Measurements from ENCODE around the gene LPAR1.

The LPAR1 gene

GRCh38 chr9:110947491-110948044 lies 90.7 kb downstream of the LPAR1 start (continued):
- no peak for TF ChIP-seq ZNF560 (tag by site-specific recombination; IDR thresholded peaks at IDR 0.05; ENCODE audit: borderline replicate concordance)

DNA sequence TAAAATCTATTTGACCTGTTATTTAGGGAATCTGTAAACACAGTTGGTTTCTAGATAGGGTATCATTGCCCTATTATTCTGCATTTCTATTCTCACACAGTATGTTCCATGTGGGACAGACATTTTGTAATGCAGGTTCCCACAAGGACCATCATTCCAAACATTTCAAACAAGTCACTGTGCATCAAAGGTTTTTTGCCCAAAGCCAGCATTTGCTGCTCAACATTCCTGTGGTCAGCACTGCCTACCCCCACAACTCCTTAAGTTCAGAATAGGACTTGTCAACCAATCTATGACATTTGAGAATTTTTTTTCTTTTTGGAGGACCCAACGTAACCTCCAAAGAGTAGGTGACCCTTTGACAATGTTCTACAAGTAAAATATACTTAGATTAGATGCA lies 95.7 kb downstream of the LPAR1 start:
- Histone ChIP-seq H3K27ac (ENCODE audit: extremely low read depth, low read depth, low read length) (no peak overlapping the region), H3K4me3 (ENCODE audit: low read depth, low read length) (no peak overlapping the region), H3K4me1 (ENCODE audit: control insufficient read depth, insufficient read depth, low read length) (no peaks in the 10 kb centered on the region), H3K36me3 (ENCODE audit: control insufficient read depth in 2 of 2, insufficient read depth in 1 of 2, low read length in 2 of 2) (peaks cover 0 to 17% of the 10 kb centered on the region in 2 experiments; a peak in 1 of 3 replicates), H3K9me3 (ENCODE audit: control insufficient read depth, insufficient read depth, low read depth, low read length) (no peaks in the 10 kb centered on the region)
- TF ChIP-seq ZNF140 (tag by site-specific recombination; IDR thresholded peaks at IDR 0.05) (no peak), HOXD13 (CRISPR knock-in tag; IDR thresholded peaks at IDR 0.05; ENCODE audit: borderline replicate concordance) (no peak), ZNF157 (tag by site-specific recombination; IDR thresholded peaks at IDR 0.05) (no peak), ZBTB17 (tag by site-specific recombination; IDR thresholded peaks at IDR 0.05) (no peak), EGR2 (tag by site-specific recombination; IDR thresholded peaks at IDR 0.05; ENCODE audit: low read depth) (no peak)
- ChIA-PET POLR2A (no interaction called here), CTCF (no interaction called here)

GRCh38 chr9:110940951-110941557 lies 97.2 kb downstream of the LPAR1 start:
- ChIA-PET CTCF (interaction anchor here (0.6 kb wide), 1 partner anchor 357 kb away, joined by 3 read pairs; no protein-coding TSS in a partner anchor), POLR2A (no interaction called here)
- no peaks in the 10 kb centered on the region for H3K9me3 ChIP-seq (ENCODE audit: control insufficient read depth, insufficient read depth, low read depth, low read length)
- no peak overlapping the region for H3K27ac ChIP-seq (ENCODE audit: extremely low read depth, low read depth, low read length)
- peaks cover 0 to 17% of the 10 kb centered on the region in 2 experiments; a peak in 1 of 3 replicates for H3K36me3 ChIP-seq (ENCODE audit: control insufficient read depth in 2 of 2, insufficient read depth in 1 of 2, low read length in 2 of 2)
- H3K4me1 ChIP-seq (ENCODE audit: control insufficient read depth, insufficient read depth, low read length) = no peaks in the 10 kb centered on the region
- no peak overlapping the region for H3K4me3 ChIP-seq (ENCODE audit: low read depth, low read length)
- TF ChIP-seq ZNF169 (tag by site-specific recombination; IDR thresholded peaks at IDR 0.05) (no peak), ZNF514 (tag by site-specific recombination; IDR thresholded peaks at IDR 0.05) (no peak), ZNF423 (tag by site-specific recombination; IDR thresholded peaks at IDR 0.05) (no peak), KLF17 (tag by site-specific recombination; IDR thresholded peaks at IDR 0.05) (no peak), ZNF175 (tag by site-specific recombination; IDR thresholded peaks at IDR 0.05) (no peak), GFI1B (tag by site-specific recombination; IDR thresholded peaks at IDR 0.05) (no peak), SALL2 (tag by site-specific recombination; IDR thresholded peaks at IDR 0.05; ENCODE audit: borderline replicate concordance) (no peak), PBX3 (CRISPR knock-in tag; IDR thresholded peaks at IDR 0.05) (no peak), KLF16 (tag by site-specific recombination; IDR thresholded peaks at IDR 0.05) (no peak), ZNF660 (tag by site-specific recombination; IDR thresholded peaks at IDR 0.05) (no peak), ZNF426 (tag by site-specific recombination; IDR thresholded peaks at IDR 0.05) (no peak), MYNN (tag by site-specific recombination; IDR thresholded peaks at IDR 0.05; ENCODE audit: borderline replicate concordance) (no peak), ZNF350 (tag by site-specific recombination; IDR thresholded peaks at IDR 0.05) (no peak), ZNF473 (tag by site-specific recombination; IDR thresholded peaks at IDR 0.05) (no peak), CTCF (tag by site-specific recombination; IDR thresholded peaks at IDR 0.05) (no peak), ZNF140 (tag by site-specific recombination; IDR thresholded peaks at IDR 0.05) (no peak)
- TF ChIP-seq, protein P1, sequence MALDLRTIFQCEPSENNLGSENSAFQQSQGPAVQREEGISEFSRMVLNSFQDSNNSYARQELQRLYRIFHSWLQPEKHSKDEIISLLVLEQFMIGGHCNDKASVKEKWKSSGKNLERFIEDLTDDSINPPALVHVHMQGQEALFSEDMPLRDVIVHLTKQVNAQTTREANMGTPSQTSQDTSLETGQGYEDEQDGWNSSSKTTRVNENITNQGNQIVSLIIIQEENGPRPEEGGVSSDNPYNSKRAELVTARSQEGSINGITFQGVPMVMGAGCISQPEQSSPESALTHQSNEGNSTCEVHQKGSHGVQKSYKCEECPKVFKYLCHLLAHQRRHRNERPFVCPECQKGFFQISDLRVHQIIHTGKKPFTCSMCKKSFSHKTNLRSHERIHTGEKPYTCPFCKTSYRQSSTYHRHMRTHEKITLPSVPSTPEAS (tag by site-specific recombination; IDR thresholded peaks at IDR 0.05) = no peak
